Astrocyte of the cerebellum (primary cell): ENCODE measurements around the gene ACTR8.

Source experiments
- DNase-seq: peaks from one replicate; pipeline ENCODE4 v3.0.0-alpha.2; 2011; ENCODE audit warnings: low read depth
- H3K4me3 ChIP-seq: 2 replicates; pipeline ENCODE4 v1.5.1; 2011; ENCODE audit warnings: mild to moderate bottlenecking, low read depth, low read length, moderate library complexity
- in situ Hi-C: cut with HindIII; loops from 2 replicates; pipeline ENCODE4 v1.10.0; 2017; ENCODE audit warnings: low sequenced_read_pairs
- TF ChIP-seq, protein P1 (sequence below): IDR thresholded peaks from 2 replicates; pipeline ENCODE4 v1.5.1; 2012; ENCODE audit warnings: low read length, low read depth, moderate library complexity, mild to moderate bottlenecking; ENCODE audit errors: missing control alignments

ACTR8 gene

DNA sequence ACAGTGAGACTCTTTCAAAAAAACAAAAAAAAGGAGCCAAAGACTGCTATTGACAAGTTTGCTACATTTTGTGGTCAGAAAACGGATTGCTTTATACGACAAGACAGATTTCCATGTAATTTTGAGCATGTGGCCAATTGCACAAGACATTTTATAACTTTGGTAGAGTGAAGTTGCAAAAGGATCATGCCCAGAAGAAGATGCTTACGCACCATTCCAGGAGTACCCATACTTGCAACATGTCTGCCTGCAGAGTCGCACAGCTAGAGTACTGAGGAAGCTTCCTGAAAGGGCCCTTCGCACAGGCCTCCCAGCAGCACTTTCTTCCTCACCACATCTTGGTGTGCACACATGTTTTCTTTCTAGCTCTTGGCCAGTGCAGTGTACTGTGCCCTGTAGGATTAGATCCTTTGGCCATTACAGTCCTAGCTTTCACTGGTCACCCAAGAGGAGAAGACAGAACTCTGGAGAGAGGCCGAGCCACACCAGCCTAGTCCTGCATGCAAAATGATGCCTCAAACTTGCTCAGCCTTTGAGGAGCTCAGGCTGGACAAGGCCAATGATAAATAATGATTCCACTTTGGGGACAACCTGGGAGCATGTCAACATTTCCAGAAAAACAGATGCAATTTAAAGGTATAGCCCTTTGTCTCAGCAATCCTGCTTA, 47.4 kb downstream of the ACTR8 start:
- H3K4me3 ChIP-seq = no peak overlapping the region
- in situ Hi-C loops = no loop called here
- TF ChIP-seq, protein P1, sequence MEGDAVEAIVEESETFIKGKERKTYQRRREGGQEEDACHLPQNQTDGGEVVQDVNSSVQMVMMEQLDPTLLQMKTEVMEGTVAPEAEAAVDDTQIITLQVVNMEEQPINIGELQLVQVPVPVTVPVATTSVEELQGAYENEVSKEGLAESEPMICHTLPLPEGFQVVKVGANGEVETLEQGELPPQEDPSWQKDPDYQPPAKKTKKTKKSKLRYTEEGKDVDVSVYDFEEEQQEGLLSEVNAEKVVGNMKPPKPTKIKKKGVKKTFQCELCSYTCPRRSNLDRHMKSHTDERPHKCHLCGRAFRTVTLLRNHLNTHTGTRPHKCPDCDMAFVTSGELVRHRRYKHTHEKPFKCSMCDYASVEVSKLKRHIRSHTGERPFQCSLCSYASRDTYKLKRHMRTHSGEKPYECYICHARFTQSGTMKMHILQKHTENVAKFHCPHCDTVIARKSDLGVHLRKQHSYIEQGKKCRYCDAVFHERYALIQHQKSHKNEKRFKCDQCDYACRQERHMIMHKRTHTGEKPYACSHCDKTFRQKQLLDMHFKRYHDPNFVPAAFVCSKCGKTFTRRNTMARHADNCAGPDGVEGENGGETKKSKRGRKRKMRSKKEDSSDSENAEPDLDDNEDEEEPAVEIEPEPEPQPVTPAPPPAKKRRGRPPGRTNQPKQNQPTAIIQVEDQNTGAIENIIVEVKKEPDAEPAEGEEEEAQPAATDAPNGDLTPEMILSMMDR = no peak
- DNase-seq = no peak

DNA sequence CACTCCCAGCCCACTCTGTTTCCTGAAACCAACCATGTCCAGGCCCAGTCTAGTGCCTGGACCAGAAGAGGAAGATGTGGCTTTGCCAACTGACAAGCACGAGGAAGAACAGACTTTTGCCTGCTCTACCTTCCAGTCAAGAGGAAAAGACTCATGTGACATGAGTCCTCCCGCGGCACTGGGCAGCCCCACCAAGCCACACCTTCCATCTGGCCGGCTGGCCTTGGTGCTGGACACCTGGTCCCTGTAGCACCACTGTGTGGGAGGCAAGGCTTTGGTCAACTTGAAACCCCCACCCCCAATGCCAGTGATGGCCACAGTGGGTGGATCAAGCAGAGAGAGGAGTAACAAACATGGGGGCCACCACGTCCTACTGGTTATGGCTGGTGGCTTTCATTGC, 48.3 kb downstream of the ACTR8 start:
- H3K4me3 ChIP-seq = no peak overlapping the region
- TF ChIP-seq, protein P1 = no peak
- DNase-seq = no peak
- in situ Hi-C loops = no loop called here

DNA sequence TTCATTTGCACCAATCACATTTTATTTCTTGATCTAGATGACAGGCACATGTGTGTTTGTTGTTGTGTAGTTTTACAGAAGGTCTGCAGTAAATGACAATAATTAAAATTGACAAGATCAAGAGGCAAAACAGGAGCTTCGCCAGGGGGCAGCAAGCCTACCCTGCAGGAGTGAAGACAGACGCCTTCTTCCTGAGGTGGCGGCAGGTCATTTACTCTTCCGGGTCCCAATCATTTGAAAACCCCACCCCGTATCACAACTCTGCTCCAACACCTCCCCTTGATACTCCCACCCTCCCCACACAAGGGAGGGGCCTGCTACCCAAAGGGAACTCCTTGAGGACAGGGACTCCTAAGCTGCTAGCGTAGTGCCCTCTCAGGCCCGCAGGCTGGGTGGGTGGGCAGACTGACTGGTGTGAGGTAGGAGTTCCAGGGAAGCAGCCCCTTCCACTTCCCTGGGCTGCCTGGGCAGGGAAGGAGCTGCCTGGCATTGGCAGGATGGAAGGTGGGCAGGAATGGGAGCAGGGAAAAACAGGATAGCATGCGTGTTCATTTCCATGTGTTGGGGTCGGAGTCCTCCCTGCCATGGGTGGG, 48.8 kb downstream of the ACTR8 start:
- in situ Hi-C loops = no loop called here
- H3K4me3 ChIP-seq = no peak overlapping the region
- DNase-seq = no peak
- TF ChIP-seq, protein P1 = no peak

- no peak overlapping the region for H3K4me3 ChIP-seq
- in situ Hi-C loops = no loop called here
- DNase-seq = no peak
- TF ChIP-seq, protein P1 = no peak
Measured at GRCh38 chr3:53830944-53831343, 51.0 kb downstream of the ACTR8 start.

DNA sequence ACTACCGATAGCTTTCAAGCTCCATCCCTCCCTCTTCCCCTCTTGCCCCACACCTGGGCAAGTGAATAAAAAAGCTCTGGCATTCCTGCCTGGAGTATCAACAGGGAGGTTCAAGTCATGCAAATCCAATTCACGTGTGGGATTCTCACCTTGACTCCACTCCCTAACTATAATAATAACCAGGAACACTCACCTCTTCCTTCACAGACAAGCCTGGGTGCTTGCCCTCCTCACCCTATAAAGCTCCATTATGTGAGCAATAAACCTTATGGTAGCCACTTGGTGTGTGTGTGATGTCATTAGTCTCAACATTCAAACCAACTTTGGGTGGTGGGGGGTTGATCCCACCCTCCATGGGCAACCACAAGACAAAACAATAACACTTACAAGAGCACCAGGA, 52.3 kb downstream of the ACTR8 start:
- DNase-seq = no peak

DNA sequence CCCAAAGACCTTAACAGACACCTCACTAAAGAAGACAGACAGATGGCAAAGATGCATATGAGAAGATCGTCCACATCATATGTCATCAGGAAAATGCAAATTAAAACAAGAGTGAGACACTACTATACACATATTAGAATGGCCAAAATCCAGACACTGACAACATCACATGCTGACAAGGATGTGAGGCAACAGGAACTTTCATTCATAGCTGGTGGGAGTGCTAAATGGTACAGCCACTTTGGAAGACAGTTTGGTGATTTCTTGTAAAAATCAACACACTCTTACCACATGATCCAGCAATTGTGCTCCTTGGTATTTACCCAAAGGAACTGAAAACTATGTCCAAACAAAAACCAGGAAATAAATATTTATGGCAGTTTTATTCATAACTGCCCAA, 53.4 kb downstream of the ACTR8 start:
- TF ChIP-seq, protein P1 = no peak
- H3K4me3 ChIP-seq = no peak overlapping the region
- in situ Hi-C loops = no loop called here
- no peak for DNase-seq

More for the DNA sequence above, 52.3 kb downstream of the ACTR8 start:
- TF ChIP-seq, protein P1 = no peak
- in situ Hi-C loops = no loop called here
- no peak overlapping the region for H3K4me3 ChIP-seq
